Hypothalamus (tissue), 51 donors: ENCODE measurements around the gene PCDHGC4.

Experiments used
- DNase-seq, 51 donors: peaks; one replicate each; lab custom pipeline; 2025; lab: John Stamatoyannopoulos, UW

PCDHGC4 gene

DNA sequence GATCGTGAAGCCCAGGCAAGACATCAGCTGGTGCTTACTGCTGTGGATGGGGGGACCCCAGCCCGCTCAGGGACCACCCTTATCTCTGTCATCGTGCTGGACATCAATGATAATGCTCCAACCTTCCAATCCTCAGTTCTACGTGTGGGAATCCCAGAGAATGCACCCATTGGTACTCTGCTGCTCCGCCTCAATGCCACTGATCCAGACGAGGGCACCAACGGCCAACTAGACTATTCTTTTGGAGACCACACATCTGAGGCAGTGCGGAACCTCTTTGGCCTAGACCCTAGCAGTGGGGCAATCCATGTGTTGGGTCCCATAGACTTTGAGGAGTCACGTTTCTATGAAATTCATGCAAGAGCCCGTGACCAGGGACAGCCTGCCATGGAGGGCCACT, 5.0 kb downstream of the PCDHGC4 start:
- DNase-seq, result peak in 1 of 51 donors; percentile 41

DNA sequence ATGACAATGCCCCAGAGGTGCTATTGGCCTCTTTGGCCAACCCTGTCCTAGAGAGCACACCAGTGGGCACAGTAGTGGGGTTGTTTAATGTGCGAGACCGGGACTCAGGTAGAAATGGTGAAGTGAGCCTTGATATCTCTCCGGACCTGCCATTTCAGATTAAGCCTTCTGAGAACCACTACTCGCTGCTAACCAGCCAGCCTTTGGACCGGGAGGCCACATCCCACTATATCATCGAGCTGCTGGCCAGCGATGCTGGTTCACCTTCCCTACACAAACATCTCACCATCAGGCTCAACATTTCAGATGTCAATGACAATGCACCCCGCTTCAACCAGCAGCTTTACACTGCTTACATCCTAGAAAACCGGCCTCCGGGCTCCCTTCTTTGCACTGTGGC, 5.4 kb downstream of the PCDHGC4 start:
- no peak for DNase-seq

GRCh38 chr5:141490771-141491170, 5.9 kb downstream of the PCDHGC4 start:
- no peak for DNase-seq

GRCh38 chr5:141491323-141492167, 6.7 kb downstream of the PCDHGC4 start:
- no peak for DNase-seq

GRCh38 chr5:141492168-141492885, 7.5 kb downstream of the PCDHGC4 start:
- DNase-seq, result peak in 5 of 51 donors; percentile 23 to 32 (median 27)

GRCh38 chr5:141493500-141494422, 8.9 kb downstream of the PCDHGC4 start:
- peak in 30 of 51 donors; percentile 28 to 82 (median 60) for DNase-seq

DNA sequence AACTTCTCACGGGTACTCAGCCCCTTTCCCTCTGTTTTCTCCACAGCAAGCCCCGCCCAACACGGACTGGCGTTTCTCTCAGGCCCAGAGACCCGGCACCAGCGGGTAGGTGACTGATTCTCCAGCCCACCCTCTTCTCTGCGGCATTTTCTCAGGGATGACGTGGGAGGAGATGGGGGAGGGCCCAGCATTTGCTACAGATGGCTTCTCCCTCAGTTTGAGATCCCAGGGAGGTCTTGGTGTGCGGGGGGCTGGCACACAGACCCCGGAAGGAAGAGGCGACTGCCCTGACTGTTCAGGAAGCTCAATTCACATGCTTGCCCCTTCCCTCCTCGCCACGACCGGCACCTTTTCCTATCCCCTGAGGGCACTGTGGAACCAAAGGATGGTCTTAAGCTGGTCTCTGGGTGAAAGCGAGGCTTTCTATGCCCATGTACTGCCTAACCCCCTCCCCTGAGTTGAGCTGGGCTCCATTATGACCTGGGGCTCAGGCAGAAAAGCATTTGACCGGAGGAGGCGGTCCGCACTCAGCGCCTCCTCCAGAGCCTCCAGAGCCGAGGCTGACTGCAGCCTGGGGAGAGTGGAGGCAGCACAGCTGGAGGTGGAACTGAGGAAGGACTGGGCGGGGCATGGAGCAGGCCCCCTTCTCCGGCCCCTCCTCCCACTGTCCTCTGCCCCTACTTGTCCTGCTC, 10.1 kb downstream of the PCDHGC4 start:
- DNase-seq, result peak in 18 of 51 donors; percentile 25 to 69 (median 38)

DNA sequence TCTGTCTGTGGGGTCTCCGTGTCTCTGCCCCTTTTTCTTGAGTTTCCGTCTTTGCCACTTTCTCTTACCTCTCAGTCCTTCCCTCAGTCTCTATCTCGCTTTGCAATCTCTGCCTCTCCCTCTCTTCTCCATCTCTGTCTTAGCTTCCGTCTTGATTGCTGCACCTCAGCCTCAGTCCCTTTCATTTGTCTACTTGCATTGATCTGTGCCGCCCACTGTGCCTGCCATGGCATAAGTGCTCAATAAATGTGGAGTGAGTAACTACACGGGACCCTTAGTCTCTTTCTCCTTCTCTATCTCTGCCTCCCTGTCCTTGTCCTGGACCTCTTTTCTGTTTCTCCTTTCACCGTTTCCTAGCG, 10.6 kb downstream of the PCDHGC4 start:
- no peak for DNase-seq

DNA sequence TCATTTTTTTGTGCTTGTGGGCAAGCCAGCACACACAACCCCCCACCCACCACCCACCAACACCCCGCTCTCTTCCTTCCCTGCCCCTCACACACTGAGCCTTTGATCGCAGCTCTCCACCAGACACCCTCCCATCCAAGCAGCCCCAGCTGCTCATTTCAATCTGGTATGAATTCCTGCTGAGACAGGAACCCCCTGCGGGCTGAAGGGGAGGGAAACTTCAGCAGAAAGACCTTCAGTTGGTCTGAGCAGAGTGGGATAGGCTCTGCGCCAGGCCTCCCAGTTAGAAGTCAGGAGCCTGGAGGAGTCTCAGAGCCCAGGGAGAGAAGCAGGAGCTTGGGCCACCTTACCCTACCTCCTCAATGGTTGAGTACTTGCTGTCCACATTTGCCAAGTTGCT, 11.2 kb downstream of the PCDHGC4 start:
- no peak for DNase-seq

- DNase-seq, result no peak
These were observed 16.9 kb downstream of the PCDHGC4 start for GRCh38 chr5:141501761-141502160.

DNA sequence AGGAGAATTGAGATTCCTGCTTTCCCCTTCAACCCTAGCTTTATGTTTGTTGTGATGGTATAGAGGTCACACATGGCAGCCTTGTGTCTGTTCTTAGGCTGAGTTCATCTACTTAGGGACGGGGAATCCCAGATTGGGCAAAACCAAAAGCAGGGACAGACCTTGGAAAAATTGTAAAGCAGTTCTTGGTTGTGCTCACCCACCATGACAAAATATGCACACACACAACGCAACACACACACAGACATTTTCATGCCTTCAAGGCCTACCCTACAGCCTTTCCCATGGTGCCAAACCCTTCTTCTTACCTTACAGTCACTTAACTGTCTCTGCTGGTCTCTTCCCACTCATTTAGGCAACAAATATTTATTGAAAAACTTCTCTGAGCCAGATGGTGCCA, 18.9 kb downstream of the PCDHGC4 start:
- DNase-seq, result no peak

GRCh38 chr5:141504216-141504615, 19.4 kb downstream of the PCDHGC4 start:
- DNase-seq, result no peak

DNA sequence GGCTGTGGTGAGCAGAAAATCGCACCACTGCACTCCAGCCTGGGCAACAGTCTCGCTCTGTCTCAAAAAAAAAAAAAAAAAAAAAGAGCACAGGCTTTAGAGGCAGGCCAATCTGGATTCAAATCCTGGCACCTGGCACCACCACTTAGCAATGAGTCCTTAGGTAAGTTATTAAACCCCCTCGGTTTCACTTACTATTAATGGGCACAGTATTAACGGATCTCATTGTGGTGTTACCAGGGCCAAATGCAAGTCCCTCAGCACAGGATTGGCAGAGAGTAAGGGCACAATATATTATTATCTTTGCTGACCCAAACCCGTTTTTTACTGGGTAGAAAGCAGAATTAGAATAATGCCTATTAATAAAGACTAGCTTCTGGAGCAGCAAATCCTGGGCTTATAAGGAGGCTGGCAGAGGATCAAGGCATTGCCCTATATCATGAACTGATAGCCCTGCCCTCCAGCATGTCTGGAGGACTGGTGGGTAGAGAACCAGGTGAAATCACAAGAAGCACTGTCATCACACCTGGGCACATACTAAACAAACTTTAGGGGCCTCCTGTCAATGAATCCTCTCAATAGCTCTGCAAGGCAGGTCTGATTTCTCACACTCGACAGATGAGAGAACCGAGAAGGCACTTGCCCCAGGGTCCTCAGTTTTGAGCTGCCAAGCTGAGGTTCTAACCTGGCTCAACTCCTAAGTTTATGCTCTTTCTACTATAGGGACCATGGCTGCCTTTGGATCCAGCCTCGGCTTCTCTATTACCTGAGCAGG, 21.7 kb downstream of the PCDHGC4 start:
- no peak for DNase-seq

DNA sequence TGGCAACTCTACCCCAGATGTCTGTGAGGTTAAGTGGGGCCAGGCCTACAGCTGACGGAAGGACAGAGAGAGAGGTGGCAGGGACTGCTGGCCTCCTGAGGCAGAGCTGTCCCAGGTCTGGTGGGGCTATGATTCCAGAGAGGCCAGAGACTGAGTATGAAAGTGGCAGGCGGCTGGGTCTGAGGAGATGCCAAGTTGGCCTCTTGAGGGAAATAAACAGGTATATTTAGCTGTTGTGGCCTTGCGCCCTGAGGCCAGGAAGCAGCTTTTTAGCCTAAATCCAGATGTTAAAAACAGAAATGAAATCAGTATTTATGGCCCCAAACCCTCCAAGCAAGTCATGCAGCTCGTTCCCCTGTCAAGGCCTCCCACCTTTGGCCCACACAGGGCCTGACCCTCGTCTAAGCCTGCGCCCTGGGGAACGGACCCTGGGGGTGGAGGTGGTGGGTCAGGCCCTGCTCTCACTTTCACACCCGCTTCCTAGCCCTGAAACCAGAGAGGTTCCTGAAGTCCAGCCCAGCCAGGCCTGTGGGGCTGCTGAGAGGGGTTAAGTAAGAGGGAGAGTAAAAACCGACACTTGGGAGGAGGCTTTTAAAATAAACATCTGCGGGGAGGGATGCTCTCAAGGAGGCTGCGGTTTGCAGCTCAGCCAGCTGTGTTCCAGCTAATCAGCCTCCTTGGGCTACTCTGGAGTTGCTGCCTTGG, 22.7 kb downstream of the PCDHGC4 start:
- DNase-seq, result no peak

- DNase-seq, result peak in 1 of 51 donors; percentile 69
These were observed 23.6 kb downstream of the PCDHGC4 start for GRCh38 chr5:141508440-141508797.

DNA sequence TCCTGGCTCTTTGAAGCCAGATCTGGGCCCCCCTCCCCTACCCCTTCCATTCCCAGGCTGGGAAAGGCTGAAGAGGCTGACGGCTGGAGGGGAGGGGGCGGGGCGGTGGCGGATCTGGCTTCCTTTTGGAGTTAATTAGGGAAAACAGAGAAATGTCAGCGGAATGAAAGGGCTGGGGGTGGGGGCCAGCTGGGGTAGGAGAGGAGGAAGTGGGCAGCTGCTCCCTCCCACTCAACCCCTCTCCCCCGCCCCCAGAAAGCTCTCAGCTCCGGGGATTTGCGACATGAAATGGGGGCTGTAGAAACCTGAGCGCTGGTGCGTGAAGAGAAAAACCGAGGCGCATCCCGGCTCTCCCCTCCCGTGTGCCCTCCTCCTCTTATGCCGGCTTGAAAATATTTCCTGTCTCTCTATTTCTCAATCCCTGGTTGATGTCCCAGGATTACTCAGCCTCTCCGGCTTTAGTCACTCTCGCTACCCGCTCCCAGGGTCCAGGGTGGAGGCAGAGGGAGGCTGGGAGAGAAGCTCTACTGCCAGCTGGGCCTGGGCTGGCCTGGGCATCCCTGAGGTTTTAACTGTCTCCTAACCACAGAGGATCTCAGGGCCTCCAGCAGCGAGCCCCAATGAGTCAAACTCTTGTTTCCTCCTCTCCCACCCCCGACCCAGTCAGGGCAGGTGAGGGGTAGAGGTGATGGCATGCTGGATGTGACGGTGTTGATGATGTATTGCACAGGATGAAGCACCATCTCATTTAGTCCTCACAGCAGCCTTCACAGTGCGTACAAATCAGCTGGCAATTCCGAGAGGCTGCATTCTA, 24.2 kb downstream of the PCDHGC4 start:
- DNase-seq, result peak in 25 of 51 donors; percentile 22 to 85 (median 55)

GRCh38 chr5:141510160-141510559, 25.3 kb downstream of the PCDHGC4 start:
- no peak for DNase-seq
